ENCODE measurements around the gene HLTF. TPM values are rescaled to one million over a fixed set of nuclear protein-coding genes. Genes with fewer than 3 reads are reported as not detected.

Gene HLTF
- total RNA-seq, 1 donor from 2014 or later, result 20.0 TPM

DNA sequence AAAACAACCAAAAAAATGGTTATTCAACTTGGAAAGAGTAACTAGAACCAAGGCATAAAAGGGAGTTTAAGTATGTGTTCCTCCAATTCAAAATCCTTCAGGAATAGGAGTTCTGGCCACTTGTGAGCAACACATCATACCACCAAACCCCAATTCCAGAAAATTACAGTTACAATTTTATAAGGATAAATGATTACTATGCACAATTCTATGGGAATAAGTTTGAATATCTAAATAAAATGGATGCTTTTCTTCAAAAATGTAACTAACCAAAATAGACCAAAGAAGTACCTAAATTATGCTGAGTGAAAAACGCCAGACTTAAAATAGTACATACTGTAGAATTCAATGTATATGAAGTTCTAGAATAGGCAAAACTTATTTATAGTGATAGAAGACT lies 4.6 kb downstream of the HLTF start:
- no peak for ATAC-seq
- intact Hi-C loops (cut with DNase I), result no loop called here
- Histone ChIP-seq H3K9me3 (no peaks in the 10 kb centered on the region), H3K27ac (no peak overlapping the region), H3K4me1 (peaks cover 7% of the 10 kb centered on the region), H3K27me3 (no peaks in the 10 kb centered on the region), H3K4me3 (no peak overlapping the region), H3K36me3 (no peaks in the 10 kb centered on the region)
- TF ChIP-seq, protein P1, sequence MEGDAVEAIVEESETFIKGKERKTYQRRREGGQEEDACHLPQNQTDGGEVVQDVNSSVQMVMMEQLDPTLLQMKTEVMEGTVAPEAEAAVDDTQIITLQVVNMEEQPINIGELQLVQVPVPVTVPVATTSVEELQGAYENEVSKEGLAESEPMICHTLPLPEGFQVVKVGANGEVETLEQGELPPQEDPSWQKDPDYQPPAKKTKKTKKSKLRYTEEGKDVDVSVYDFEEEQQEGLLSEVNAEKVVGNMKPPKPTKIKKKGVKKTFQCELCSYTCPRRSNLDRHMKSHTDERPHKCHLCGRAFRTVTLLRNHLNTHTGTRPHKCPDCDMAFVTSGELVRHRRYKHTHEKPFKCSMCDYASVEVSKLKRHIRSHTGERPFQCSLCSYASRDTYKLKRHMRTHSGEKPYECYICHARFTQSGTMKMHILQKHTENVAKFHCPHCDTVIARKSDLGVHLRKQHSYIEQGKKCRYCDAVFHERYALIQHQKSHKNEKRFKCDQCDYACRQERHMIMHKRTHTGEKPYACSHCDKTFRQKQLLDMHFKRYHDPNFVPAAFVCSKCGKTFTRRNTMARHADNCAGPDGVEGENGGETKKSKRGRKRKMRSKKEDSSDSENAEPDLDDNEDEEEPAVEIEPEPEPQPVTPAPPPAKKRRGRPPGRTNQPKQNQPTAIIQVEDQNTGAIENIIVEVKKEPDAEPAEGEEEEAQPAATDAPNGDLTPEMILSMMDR (IDR thresholded peaks at IDR 0.05), result no peak
- no peak for DNase-seq

DNA sequence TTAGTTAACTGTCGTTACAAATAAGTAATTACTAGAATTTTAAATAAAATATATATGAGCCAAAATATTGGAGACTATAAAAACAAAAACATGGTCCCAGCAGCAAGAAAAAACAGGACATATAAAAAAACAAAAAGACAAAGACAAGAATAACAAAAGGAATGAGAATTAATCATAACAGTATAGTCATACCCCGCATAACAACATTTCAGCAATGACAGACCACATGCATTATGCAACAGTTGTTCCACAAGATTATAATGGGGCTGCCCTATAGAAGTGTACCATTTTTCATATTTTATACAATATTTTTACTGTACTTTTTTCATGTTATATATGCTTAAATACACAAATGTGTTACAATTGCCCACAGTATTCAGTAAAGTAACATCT lies 5.6 kb downstream of the HLTF start:
- TF ChIP-seq, protein P1 (IDR thresholded peaks at IDR 0.05), result no peak
- H3K4me3 ChIP-seq, result no peak overlapping the region
- H3K27me3 ChIP-seq, result no peaks in the 10 kb centered on the region
- peaks cover under 1% of the 10 kb centered on the region for H3K36me3 ChIP-seq
- no peak overlapping the region for H3K27ac ChIP-seq
- no peak for DNase-seq
- peaks cover 6% of the 10 kb centered on the region for H3K4me1 ChIP-seq
- H3K9me3 ChIP-seq, result no peaks in the 10 kb centered on the region
- ATAC-seq, result no peak
- intact Hi-C loops (cut with DNase I), result no loop called here

DNA sequence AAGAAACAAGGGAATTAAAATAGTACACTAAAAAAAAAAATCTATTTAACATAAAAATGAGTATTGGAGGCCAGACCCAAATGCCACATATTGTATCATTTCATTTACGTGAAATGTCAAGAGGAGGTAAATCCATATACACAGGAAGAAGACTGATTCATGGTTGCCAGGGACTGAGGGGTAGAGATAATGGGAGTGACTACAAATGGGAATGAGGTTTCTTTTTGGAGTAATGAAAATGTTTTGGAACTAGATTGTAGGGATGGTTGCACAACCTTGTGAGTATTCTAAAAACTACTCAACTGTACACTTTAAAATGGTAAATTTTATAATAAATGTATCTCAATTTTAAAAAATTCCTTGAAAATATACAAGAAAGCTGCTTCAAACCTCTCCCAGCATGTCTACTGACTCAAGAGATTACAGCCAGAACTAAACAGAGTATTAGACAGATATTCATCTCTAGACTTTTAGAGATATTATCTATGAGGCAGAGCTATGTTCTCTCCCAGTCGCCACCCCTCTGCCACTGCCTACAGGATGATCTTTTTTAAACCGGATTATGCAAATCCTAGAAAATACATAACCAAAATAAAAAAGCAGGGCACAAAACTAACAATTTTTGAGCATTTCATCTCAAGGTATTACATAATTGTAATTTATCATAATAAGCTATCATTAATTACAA lies 6.2 kb downstream of the HLTF start:
- TF ChIP-seq, protein P1 (IDR thresholded peaks at IDR 0.05), result no peak
- Histone ChIP-seq H3K36me3 (peaks cover 6% of the 10 kb centered on the region), H3K27ac (no peak overlapping the region), H3K9me3 (no peaks in the 10 kb centered on the region), H3K27me3 (no peaks in the 10 kb centered on the region), H3K4me1 (peaks cover 2% of the 10 kb centered on the region), H3K4me3 (no peak overlapping the region)
- ATAC-seq, result no peak
- DNase-seq, result no peak
- intact Hi-C loops (cut with DNase I), result no loop called here

DNA sequence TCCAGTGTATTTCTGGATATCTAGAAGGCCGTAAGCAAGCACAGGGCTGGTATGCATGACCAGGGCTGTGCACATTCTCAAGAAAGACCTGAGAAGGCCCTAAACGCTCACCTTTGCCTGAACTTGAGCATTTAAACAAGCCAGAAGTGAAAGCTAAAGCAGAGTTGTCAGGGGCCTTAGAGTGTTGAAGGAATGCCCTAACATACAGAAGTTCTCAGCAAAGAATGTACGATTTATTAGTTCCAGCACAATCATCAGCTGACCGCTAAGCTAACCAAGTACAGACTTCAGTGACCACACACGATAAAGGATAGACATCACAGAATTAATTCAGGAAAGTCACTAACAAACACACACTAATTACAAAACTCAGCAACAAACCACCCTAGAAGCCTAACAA lies 8.7 kb downstream of the HLTF start:
- TF ChIP-seq, protein P1 (IDR thresholded peaks at IDR 0.05), result no peak
- H3K27ac ChIP-seq, result no peak overlapping the region
- H3K4me3 ChIP-seq, result no peak overlapping the region
- intact Hi-C loops (cut with DNase I), result no loop called here
- ATAC-seq (no peak), DNase-seq (no peak)
- no peaks in the 10 kb centered on the region for H3K4me1 ChIP-seq
- H3K9me3 ChIP-seq, result no peaks in the 10 kb centered on the region
- H3K27me3 ChIP-seq, result no peaks in the 10 kb centered on the region
- H3K36me3 ChIP-seq, result peaks cover 24% of the 10 kb centered on the region

DNA sequence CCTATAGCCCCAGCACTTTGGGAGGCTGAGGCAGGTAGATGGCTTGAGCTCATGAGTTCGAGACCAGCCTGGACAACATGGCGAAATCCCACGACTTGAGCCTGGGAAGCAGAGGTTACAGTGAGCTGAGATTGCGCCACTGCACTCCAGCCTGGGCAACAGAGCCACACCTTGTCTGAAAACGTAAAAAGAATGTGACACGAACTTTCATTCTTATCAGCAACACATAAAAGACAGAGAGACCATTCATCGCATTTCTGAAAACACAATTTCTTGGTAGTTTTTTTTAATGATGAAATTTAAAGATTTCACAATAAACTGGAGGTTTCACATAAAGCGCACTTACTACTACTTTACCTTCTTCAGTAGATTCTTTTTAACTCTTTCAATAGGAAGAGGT lies 18.4 kb downstream of the HLTF start:
- no peaks in the 10 kb centered on the region for H3K4me1 ChIP-seq
- intact Hi-C loops (cut with DNase I), result no loop called here
- peaks cover 43% of the 10 kb centered on the region for H3K36me3 ChIP-seq
- H3K9me3 ChIP-seq, result no peaks in the 10 kb centered on the region
- no peak for DNase-seq
- H3K27ac ChIP-seq, result no peak overlapping the region
- no peak overlapping the region for H3K4me3 ChIP-seq
- ATAC-seq, result no peak
- TF ChIP-seq, protein P1 (IDR thresholded peaks at IDR 0.05), result no peak
- no peaks in the 10 kb centered on the region for H3K27me3 ChIP-seq

DNA sequence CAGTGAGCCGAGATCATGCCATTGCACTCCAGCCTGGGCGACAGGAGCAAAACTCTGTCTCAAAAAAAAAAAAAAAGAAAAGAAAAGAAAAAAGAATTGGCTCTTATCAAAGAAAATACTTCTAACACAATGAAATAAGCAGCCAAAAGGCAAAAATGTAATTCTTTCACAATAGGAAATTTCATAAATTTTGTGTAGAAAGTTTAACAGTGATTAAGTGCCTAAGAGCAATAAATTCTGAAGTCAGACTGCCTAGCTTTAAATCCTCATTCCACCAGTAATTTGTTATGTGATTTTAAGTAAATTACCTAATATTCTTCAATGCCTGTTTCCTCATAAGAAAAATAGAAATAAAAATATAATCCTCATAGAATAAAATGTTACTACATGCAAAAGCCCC lies 24.6 kb downstream of the HLTF start:
- ATAC-seq, result no peak
- Histone ChIP-seq H3K4me1 (no peaks in the 10 kb centered on the region), H3K36me3 (peaks cover 20% of the 10 kb centered on the region), H3K27ac (no peak overlapping the region), H3K9me3 (no peaks in the 10 kb centered on the region), H3K27me3 (no peaks in the 10 kb centered on the region), H3K4me3 (no peak overlapping the region)
- DNase-seq, result no peak
- TF ChIP-seq, protein P1 (IDR thresholded peaks at IDR 0.05), result no peak
- intact Hi-C loops (cut with DNase I), result no loop called here

All from upper lobe of right lung (tissue), 1 donor.